C1 segment of cervical spinal cord (tissue), 14 donors: Measurements from ENCODE around the gene HTR3E.
"Not testable (repeated sequence)": the region's sequence is repeated elsewhere in the genome, so short reads cannot be mapped to it uniquely, and the experiment has no call there.

Source experiments
- DNase-seq, 14 donors: peaks; one replicate each; lab custom pipeline; 2025; lab: John Stamatoyannopoulos, UW

Gene HTR3E, protein sequence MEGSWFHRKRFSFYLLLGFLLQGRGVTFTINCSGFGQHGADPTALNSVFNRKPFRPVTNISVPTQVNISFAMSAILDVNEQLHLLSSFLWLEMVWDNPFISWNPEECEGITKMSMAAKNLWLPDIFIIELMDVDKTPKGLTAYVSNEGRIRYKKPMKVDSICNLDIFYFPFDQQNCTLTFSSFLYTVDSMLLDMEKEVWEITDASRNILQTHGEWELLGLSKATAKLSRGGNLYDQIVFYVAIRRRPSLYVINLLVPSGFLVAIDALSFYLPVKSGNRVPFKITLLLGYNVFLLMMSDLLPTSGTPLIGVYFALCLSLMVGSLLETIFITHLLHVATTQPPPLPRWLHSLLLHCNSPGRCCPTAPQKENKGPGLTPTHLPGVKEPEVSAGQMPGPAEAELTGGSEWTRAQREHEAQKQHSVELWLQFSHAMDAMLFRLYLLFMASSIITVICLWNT

DNA sequence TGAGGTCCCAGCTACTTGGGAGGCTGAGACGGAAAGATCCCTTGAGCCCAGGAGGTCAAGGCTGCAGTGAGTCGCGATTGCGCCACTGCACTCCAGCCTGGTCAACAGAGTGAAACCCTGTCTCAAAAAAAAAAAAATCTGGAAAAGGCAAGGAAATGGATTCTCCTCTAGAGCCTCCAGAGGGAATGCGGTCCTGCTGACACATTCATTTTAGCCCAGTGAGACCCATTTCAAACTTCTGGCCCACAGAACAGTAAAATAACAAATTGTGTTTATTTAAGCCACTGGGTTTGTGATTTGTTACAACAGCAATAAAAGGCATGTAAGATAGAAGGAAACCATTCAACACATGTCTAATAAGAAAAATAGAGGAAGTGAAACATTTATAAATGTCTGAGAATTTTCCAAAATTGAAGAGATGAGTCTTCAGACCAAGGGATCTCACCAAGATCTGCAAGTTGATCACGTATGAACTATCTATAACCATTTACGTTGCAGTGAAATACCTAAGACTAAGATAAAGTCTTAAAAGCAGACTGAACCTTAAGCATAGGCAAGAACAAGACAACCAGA lies at the start of gene HTR3E:
Gene HTR3E, plus strand, starts transcription at position 254 of the 573 bp plus-strand sequence. CDS start 466 bp downstream, outside the sequence.
- no peak for DNase-seq

DNA sequence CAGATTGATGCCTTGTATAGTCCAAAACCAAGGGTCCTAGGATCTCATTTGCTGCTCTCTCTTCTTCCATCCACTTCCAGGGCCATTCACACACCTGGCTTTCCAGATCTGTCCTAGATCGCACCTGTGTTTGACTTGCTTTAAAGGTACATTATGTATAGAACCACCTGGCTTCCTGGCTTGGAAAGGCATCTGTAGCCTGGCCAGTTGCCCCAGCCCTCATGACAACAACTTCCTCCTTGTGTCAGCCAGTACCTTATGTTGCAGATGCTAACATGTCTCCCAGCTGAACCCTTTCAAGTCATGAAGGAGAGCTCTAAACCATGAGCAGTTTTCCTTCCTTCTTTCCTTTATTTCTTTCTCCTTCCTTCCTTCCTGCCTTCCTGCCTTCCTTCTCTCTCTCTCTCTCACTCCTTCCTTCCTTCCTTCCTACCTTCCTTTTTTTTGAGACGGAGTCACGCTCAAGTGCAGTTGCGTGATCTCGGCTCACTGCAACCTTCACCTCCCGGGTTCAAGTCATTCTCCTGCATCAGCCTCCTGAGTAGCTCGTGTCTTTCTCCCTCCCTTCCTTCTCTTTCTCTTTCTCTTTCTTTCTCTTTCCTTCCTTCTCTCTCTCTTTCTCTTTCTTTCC lies 46.5 kb upstream of the HTR3E start:
- no peak for DNase-seq

GRCh38 chr3:184052767-184053166 lies 44.1 kb upstream of the HTR3E start, which contains the start of gene HTR3C:
Gene HTR3C (plus strand): TSS chr3:184053047. CDS start chr3:184053081, 34 bp downstream.
- no peak for DNase-seq

DNA sequence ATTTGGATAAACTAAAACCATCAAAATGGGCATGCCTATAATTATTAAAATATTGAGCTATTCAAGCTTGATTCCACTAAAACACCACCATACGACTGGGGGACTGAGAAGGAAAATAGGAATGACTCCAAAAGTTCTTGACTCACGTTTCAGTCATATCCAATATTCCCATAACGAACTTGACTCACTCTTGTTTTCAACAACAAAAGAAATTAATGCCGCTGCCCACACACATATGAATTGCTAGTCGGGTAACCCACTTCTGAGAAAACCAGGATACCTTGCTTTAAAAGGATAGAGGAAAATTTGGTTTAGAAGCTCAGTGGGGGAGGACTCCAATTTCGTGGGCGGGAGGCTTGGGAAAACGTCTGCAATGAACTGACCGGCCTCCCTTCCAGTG lies 38.8 kb upstream of the HTR3E start:
- no peak for DNase-seq

GRCh38 chr3:184059424-184059823 lies 37.4 kb upstream of the HTR3E start:
- DNase-seq: no peak

DNA sequence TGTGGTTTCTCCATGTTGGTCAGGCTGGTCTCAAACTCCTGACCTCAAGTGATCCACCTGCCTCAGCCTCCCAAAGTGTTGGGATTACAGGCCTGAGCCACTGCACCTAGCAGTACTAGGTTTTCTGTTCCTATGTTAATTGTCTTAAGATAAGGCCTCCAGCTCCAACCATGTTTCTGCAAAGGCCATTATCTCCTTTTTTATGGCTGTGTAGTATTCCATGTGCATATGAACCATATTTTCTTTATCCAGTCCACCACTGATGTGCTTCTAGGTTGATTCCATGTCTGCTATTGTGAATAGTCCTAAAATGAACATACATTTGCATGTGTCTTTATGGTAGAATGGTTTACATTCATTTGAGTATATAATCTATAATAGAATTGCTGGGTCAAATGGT lies 34.2 kb upstream of the HTR3E start:
- DNase-seq: no peak

DNA sequence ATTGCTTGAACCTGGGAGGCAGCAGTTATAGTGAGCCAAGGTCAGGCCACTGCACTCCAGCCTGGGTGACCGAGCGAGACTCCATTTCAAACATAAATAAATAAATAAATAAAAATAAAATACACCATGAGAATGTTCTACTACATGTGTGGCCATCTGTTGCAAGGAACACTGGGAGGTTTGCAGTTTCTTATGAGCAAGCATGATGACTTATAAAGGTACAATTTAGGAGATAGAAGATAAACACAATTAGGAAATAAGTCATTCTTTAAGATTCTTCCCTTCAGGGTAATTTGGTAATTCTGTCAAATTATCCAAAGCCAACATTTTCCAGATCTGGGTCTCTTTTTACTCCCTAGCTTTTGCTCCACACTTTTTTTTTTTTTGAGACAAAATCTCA lies 30.7 kb upstream of the HTR3E start:
- DNase-seq: no peak

DNA sequence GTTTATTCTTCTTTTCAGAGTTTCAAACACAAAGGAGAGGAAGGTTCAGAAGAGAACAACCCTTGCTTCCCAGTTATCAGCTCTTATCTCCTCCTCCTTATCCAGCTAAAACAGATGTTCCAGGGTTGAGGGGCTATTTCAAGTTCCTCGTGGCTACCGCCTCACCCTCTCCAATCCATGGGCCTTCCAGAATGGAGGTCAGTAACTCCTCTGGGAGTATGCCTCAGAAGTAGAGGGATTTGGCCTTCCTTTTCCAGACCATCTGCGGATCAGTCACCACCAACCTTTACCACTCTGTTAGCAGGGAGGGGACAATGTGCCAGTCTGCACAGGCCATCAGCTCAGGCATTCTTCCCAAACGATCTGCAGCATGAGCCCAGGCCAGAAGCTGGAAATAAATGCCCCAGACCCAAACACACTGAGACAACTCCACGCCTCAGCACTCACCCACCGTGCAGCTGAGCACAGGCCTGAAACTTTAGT lies 29.2 kb upstream of the HTR3E start:
- no peak for DNase-seq

DNA sequence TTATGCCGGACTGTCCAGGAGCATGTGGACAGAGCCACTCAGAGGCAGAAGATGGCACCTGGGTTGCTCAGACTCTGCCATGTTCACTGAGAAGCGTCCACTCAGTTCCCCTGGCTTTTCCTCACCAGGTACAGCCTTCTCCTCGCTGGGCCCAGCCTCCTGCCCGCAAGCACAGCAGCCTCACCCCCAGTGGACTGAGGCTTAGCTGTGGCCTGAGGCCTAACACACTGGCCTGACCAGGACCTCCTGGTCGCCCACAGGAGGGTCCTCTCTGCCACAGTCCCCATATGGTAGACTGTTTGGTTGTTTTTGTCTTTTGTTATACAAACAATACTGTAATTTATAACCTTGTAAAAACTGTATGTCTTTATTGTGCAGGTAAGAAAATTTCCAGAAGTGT lies 28.5 kb upstream of the HTR3E start:
- DNase-seq: no peak

- DNase-seq: not testable (repeated sequence)
Observed at GRCh38 chr3:184071142-184071541, 25.7 kb upstream of the HTR3E start.

GRCh38 chr3:184073621-184074020 lies 23.2 kb upstream of the HTR3E start:
- DNase-seq: no peak

DNA sequence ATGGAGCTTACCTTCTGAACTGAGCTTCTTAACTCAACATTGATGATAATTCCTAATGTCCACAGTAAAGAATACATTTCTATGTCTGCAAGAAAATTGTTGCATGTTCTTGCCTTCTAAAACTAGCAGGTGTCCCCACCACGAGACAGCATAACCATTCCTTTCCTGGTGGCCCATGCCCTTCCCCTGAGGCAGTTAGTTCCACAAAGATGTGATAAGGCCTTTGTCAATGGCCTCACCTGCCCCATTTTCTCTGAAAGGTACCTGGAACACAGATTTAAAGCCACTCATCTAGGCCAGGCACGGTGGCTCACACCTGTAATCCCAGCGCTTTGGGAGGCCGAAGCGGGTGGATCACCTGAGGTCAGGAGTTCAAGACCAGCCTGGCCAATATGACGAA lies 21.0 kb upstream of the HTR3E start:
- no peak for DNase-seq

DNA sequence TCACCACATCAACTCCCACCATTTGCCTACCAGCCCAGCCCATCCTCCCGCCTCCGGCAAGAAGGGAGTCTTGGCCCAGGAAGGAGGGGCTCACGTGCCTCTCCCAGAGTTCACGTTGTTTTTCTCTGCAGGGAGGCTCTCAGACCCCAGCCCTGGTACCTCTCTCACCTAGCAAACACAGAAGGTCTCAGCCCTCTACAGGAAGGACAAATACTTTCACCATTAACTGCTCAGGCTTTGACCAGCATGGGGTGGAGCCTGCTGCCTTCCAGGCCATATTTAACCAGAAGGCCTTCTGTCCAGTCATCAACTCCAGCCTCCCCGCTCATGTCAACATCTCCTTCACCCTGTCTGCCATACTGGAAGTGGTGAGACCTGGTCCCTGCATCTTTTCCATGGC lies 19.0 kb upstream of the HTR3E start:
- no peak for DNase-seq

GRCh38 chr3:184078851-184079250 lies 18.0 kb upstream of the HTR3E start:
- no peak for DNase-seq

GRCh38 chr3:184081116-184081830 lies 15.6 kb upstream of the HTR3E start:
- DNase-seq: no peak

GRCh38 chr3:184082034-184082433 lies 14.8 kb upstream of the HTR3E start:
- DNase-seq: no peak

DNA sequence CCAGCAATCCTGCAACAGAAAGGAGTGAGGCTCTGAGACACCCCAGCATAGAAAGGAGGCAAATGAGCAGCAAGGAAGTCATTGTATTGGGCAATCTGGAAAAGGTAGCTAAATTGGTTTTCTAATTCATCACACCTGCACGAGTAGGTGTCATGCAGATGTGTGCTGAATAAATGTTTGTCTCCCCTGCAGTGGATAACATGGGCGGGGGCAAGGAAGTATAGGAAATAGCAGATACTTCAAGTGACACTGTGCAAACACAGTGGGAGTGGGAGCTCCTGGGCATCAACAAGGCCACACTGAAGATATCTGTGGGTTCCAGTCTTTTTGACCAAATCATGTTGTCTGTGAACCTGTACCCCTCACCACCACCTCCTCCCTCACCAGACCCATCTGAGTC lies 14.4 kb upstream of the HTR3E start:
- no peak for DNase-seq

GRCh38 chr3:184085389-184085852 lies 11.4 kb upstream of the HTR3E start:
- DNase-seq: no peak

DNA sequence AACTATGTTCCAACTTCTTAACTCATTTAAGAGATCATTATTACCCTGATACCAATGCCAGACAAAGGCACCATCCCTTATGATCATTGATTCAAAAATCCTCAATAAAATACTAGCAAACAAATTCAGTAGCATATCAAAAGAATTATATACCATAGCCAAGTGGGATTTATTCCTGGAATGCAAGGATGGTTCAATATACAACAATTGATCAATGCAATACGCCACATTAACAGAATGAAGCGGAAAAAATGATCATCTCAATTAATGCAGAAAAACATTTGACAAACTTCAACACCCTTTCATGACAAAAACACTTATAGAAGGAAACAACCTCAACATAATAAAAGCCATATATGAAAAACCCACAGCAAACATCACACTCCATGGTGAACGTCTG lies 4.7 kb upstream of the HTR3E start:
- DNase-seq: no peak

GRCh38 chr3:184097556-184097955 lies 692 bp downstream of the HTR3E start:
- DNase-seq: no peak

DNA sequence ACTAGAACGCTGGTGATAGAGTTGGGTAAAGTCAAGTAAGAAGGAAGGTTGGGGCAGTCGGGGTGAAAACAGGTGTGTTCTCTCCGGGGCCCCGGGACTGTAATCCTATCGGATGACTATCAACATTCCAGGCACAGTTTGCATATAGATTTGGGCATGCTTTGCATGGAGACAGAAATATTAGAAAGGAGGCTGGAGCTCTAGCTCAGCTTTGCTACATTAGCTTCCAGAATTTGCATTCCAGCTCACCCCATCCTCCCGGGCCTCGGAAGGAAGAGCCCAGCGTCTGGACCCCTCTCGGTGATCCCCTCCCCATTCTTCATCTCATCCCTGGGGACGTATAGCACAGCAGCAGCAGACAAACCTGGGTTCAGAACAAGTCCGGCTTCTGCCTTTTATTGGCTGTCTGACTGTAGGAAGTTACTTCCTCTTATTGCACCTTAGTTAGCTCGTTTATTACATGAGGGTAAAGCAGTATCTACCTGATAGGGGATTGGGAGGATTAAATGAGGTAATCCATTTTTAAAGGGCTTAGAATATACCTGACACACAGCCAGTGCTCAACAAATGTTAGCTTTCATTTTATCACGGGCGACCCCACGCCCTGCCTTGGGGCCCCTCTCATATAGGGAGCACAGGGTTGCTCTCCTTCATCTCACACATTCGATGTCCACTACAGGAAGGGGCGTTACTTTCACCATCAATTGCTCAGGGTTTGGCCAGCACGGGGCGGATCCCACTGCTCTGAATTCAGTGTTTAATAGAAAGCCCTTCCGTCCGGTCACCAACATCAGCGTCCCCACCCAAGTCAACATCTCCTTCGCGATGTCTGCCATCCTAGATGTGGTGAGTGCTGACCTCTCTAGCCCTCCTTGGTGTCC lies 3.2 kb downstream of the HTR3E start:
- DNase-seq: no peak
